Measurements from ENCODE around the gene BCR.

BCR gene

GRCh38 chr22:23200898-23201297 lies 20.6 kb downstream of the BCR start:
- no peak for DNase-seq (ENCODE audit: low read depth)

GRCh38 chr22:23202812-23203451 lies 22.6 kb downstream of the BCR start:
- no peak for DNase-seq (ENCODE audit: low read depth)

GRCh38 chr22:23203452-23204124 lies 23.3 kb downstream of the BCR start:
- no peak for DNase-seq (ENCODE audit: low read depth)

- DNase-seq (ENCODE audit: low read depth), result no peak
Observed at GRCh38 chr22:23204125-23204488, 23.8 kb downstream of the BCR start.

GRCh38 chr22:23204541-23205157 lies 24.3 kb downstream of the BCR start:
- no peak for DNase-seq (ENCODE audit: low read depth)

- no peak for DNase-seq (ENCODE audit: low read depth)
Observed at GRCh38 chr22:23205339-23206049, 25.2 kb downstream of the BCR start.

- no peak for DNase-seq (ENCODE audit: low read depth)
Observed at GRCh38 chr22:23206915-23207314, 26.6 kb downstream of the BCR start.

- DNase-seq (ENCODE audit: low read depth), result no peak
Observed at GRCh38 chr22:23207729-23208393, 27.6 kb downstream of the BCR start.

- no peak for DNase-seq (ENCODE audit: low read depth)
Observed at GRCh38 chr22:23210428-23211170, 30.3 kb downstream of the BCR start.

- DNase-seq (ENCODE audit: low read depth), result no peak
Observed at GRCh38 chr22:23211622-23212021, 31.3 kb downstream of the BCR start.

- DNase-seq (ENCODE audit: low read depth), result no peak
Observed at GRCh38 chr22:23212061-23213021, 32.0 kb downstream of the BCR start.

GRCh38 chr22:23213022-23213555 lies 32.8 kb downstream of the BCR start:
- no peak for DNase-seq (ENCODE audit: low read depth)

GRCh38 chr22:23213581-23214334 lies 33.4 kb downstream of the BCR start:
- DNase-seq (ENCODE audit: low read depth), result no peak

- DNase-seq (ENCODE audit: low read depth), result no peak
Observed at GRCh38 chr22:23214398-23214797, 34.1 kb downstream of the BCR start.

- DNase-seq (ENCODE audit: low read depth), result no peak
Observed at GRCh38 chr22:23215294-23216241, 35.3 kb downstream of the BCR start.

- no peak for DNase-seq (ENCODE audit: low read depth)
Observed at GRCh38 chr22:23216461-23217170, 36.3 kb downstream of the BCR start.

GRCh38 chr22:23217171-23218052 lies 37.1 kb downstream of the BCR start:
- DNase-seq (ENCODE audit: low read depth), result no peak
